Neural progenitor cell (in vitro differentiated cells): Measurements from ENCODE around the gene C1orf50. TPM values are rescaled to one million over a fixed set of nuclear protein-coding genes. Genes with fewer than 3 reads are reported as not detected.
A peak's percentile ranks its signal among the peaks of the same experiment; 100 is the strongest.
"Not testable (repeated sequence)": the region's sequence is repeated elsewhere in the genome, so short reads cannot be mapped to it uniquely, and the experiment has no call there.

Source experiments
- DNase-seq: peaks from one replicate; pipeline ENCODE4 v3.0.0-alpha.2; 2016; ENCODE audit warnings: low spot score
- H2AFZ ChIP-seq: fragments of 200-600 bp; sonication (generic); replicated peaks from 2 replicates; pipeline ENCODE4 v1.6.1; 2016; ENCODE audit warnings: antibody characterized with exemption
- H3F3A ChIP-seq: fragments of 200-600 bp; sonication (generic); 2 replicates; pipeline ENCODE4 v1.6.1; 2016; ENCODE audit warnings: antibody characterized with exemption, low read depth
- H3K27ac ChIP-seq: fragments of 200-600 bp; sonication (generic); 2 replicates; pipeline ENCODE4 v1.5.1; 2016; ENCODE audit warnings: mild to moderate bottlenecking
- H3K27me3 ChIP-seq: fragments of 200-600 bp; sonication (generic); 2 replicates; pipeline ENCODE4 v1.6.1; 2016; ENCODE audit warnings: mild to moderate bottlenecking, moderate library complexity
- H3K36me3 ChIP-seq: fragments of 200-600 bp; sonication (generic); 2 replicates; pipeline ENCODE4 v1.5.1; 2016
- H3K4me1 ChIP-seq: fragments of 200-600 bp; sonication (generic); 2 replicates; pipeline ENCODE4 v1.6.1; 2016; ENCODE audit warnings: mixed run types
- H3K4me2 ChIP-seq: fragments of 200-600 bp; sonication (generic); 2 replicates; pipeline ENCODE4 v1.6.1; 2016
- H3K4me3 ChIP-seq: fragments of 200-600 bp; sonication (generic); 2 replicates; pipeline ENCODE4 v1.5.1; 2016
- H3K79me2 ChIP-seq: fragments of 200-600 bp; sonication (generic); 2 replicates; pipeline ENCODE4 v1.6.1; 2016; ENCODE audit warnings: low read depth
- H3K9ac ChIP-seq: fragments of 200-600 bp; sonication (generic); 2 replicates; pipeline ENCODE4 v1.6.1; 2016
- H3K9me3 ChIP-seq: fragments of 200-600 bp; sonication (generic); 2 replicates; pipeline ENCODE4 v1.5.1; 2016; ENCODE audit warnings: low read depth
- H4K20me1 ChIP-seq: fragments of 200-600 bp; sonication (generic); 2 replicates; pipeline ENCODE4 v1.6.1; 2016; ENCODE audit warnings: low read depth
- H3K27ac Mint-ChIP-seq: 3 replicates; pipeline ENCODE4 v1.8.0; 2021; ENCODE audit warnings: mixed read lengths
- H3K27me3 Mint-ChIP-seq: 2 replicates; pipeline ENCODE4 v1.8.0; 2022; ENCODE audit warnings: low read depth, mild to moderate bottlenecking, inconsistent platforms, moderate library complexity, mixed read lengths; ENCODE audit not compliant: insufficient read depth
- H3K36me3 Mint-ChIP-seq: 3 replicates; pipeline ENCODE4 v1.8.0; 2021; ENCODE audit warnings: mixed read lengths
- H3K4me1 Mint-ChIP-seq: 3 replicates; pipeline ENCODE4 v1.8.0; 2021; ENCODE audit warnings: mixed read lengths
- H3K4me3 Mint-ChIP-seq: 3 replicates; pipeline ENCODE4 v1.8.0; 2021; ENCODE audit warnings: mild to moderate bottlenecking, moderate library complexity, mixed read lengths
- H3K9me3 Mint-ChIP-seq: 3 replicates; pipeline ENCODE4 v1.8.0; 2020; ENCODE audit warnings: mixed read lengths
- CTCF ChIP-seq: fragments of 200-600 bp; sonication (generic); IDR thresholded peaks from 2 replicates; pipeline ENCODE4 v1.5.1; 2017; ENCODE audit warnings: antibody characterized with exemption, mild to moderate bottlenecking
- EZH2 ChIP-seq: fragments of 200-600 bp; sonication (generic); IDR thresholded peaks from 2 replicates; pipeline ENCODE4 v1.6.1; 2017; ENCODE audit warnings: antibody characterized with exemption, mild to moderate bottlenecking, moderate library complexity
- EZH2phosphoT487 ChIP-seq: fragments of 200-600 bp; sonication (generic); IDR thresholded peaks from 2 replicates; pipeline ENCODE4 v1.6.1; 2017; ENCODE audit warnings: antibody characterized with exemption
- total RNA-seq: library from RNA; depleted of rRNA; stranded (reverse); fragments of >200 nt; gene quantifications from 2 replicates; pipeline ENCODE4 v1.2.3, GENCODE V29; 2015; ENCODE audit warnings: low replicate concordance

Gene C1orf50
- total RNA-seq, 1 donor from 2014 or later, result 19.0 TPM

DNA sequence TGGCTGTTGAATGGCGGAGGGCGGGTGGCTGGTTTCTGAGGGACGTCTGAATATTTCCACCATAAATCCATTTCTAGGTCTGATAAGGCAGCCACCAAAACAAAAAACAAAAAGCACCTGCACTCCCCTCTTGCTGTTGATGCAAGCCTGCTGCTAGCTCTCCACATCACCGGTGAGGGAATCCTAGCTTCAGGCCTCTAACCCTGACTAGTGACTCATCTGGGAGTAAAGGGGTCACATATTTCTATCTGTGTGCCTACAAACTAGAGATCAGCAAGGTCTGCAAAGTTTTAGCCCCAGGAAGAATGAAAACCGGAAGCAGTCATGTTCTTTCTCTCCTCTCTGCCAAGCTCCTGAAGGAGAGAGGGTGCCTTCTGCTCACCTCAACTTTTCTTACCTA lies 39.5 kb downstream of the C1orf50 start:
- Histone ChIP-seq H2AFZ (no peak overlapping the region), H3K4me2 (no peak overlapping the region), H3K4me1 (no peaks in the 10 kb centered on the region), H3K79me2 (no peaks in the 10 kb centered on the region), H3K4me3 (no peak overlapping the region), H3K36me3 (peaks cover 3% of the 10 kb centered on the region), H3K27ac (no peak overlapping the region), H4K20me1 (no peaks in the 10 kb centered on the region), H3F3A (no peaks in the 10 kb centered on the region), H3K9me3 (no peaks in the 10 kb centered on the region), H3K27me3 (no peaks in the 10 kb centered on the region), H3K9ac (no peak overlapping the region)
- Mint-ChIP-seq H3K4me1 (peaks cover 2% of the 10 kb centered on the region), H3K27ac (no peak overlapping the region), H3K27me3 (peaks cover 3% of the 10 kb centered on the region), H3K36me3 (peaks cover 33% of the 10 kb centered on the region), H3K9me3 (peaks cover 3% of the 10 kb centered on the region), H3K4me3 (no peak overlapping the region)
- DNase-seq, result no peak
- TF ChIP-seq EZH2 (no peak), CTCF (no peak), EZH2phosphoT487 (no peak)

GRCh38 chr1:42807056-42807668 lies 40.1 kb downstream of the C1orf50 start:
- H3K4me1 ChIP-seq, result no peaks in the 10 kb centered on the region
- peaks cover 3% of the 10 kb centered on the region for H3K36me3 ChIP-seq
- H3K4me3 Mint-ChIP-seq, result no peak overlapping the region
- peaks cover 3% of the 10 kb centered on the region for H3K4me1 Mint-ChIP-seq
- H2AFZ ChIP-seq, result no peak overlapping the region
- no peaks in the 10 kb centered on the region for H4K20me1 ChIP-seq
- peaks cover 3% of the 10 kb centered on the region for H3K27me3 Mint-ChIP-seq
- peaks cover 34% of the 10 kb centered on the region for H3K36me3 Mint-ChIP-seq
- H3K9me3 Mint-ChIP-seq, result peaks cover 3% of the 10 kb centered on the region
- no peaks in the 10 kb centered on the region for H3K79me2 ChIP-seq
- no peak for TF ChIP-seq EZH2phosphoT487
- no peak for TF ChIP-seq CTCF
- TF ChIP-seq EZH2, result no peak
- no peak overlapping the region for H3K4me2 ChIP-seq
- H3K9ac ChIP-seq, result no peak overlapping the region
- no peak for DNase-seq
- no peak overlapping the region for H3K27ac Mint-ChIP-seq
- H3K27ac ChIP-seq, result no peak overlapping the region
- H3K27me3 ChIP-seq, result no peaks in the 10 kb centered on the region
- no peaks in the 10 kb centered on the region for H3K9me3 ChIP-seq
- H3F3A ChIP-seq, result no peaks in the 10 kb centered on the region
- no peak overlapping the region for H3K4me3 ChIP-seq

DNA sequence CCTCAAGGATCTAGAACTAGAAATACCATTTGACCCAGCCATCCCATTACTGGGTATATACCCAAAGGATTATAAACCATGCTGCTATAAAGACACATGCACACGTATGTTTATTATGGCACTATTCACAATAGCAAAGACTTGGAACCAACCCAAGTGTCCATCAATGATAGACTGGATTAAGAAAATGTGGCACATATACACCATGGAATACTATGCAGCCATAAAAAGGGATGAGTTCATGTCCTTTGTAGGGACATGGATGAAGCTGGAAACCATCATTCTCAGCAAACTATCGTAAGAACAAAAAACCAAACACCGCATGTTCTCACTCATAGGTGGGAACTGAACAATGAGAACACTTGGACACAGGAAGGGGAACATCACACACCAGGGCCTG lies 47.8 kb downstream of the C1orf50 start:
- H3K9ac ChIP-seq, H3K27me3 Mint-ChIP-seq, H3K27ac Mint-ChIP-seq, DNase-seq, H3K27ac ChIP-seq, H4K20me1 ChIP-seq, H3K27me3 ChIP-seq, H2AFZ ChIP-seq, H3K4me3 ChIP-seq, H3K9me3 ChIP-seq, H3K9me3 Mint-ChIP-seq, H3K79me2 ChIP-seq, H3K4me2 ChIP-seq, H3K36me3 ChIP-seq, H3K4me3 Mint-ChIP-seq: not testable (repeated sequence)
- H3K4me1 Mint-ChIP-seq, result peaks cover 18% of the 10 kb centered on the region
- Histone ChIP-seq H3K4me1 (peaks cover 14% of the 10 kb centered on the region), H3F3A (peaks cover 27% of the 10 kb centered on the region)
- H3K36me3 Mint-ChIP-seq, result peaks cover 13% of the 10 kb centered on the region

DNA sequence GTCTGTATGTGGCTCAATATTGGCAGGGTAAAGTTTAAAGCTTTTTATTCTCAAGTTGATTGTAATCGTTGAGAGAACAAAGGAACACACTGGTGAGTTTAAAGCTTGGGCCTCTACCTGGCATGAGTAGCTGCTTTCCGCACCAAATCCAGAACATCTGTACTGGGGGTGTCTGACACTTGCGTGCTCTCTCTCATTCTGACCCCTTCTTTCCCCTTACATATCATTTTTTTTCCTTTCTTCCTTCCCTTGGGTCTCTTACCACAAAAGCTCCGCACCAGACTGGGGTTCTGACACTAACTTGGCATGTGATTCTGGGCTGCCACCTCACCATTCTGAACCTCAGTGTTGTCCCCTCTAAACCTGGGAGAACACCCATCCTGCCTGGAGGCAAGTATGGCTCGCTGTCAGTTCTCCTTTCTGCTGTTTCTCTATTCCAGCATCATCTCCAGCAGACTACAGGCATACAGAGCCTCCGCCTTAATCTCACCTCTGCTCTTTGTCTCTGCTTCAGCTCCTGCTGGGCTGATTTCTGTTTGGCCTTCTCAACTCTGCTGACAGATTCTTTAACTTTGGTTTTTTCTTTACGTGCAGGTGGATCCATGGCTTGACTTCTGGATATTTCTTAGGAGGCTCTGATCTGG lies 49.0 kb downstream of the C1orf50 start:
- Mint-ChIP-seq H3K9me3 (no peaks in the 10 kb centered on the region), H3K36me3 (peaks cover 9% of the 10 kb centered on the region), H3K27me3 (peaks cover 2% of the 10 kb centered on the region), H3K4me3 (peak overlapping the region; percentile 85), H3K4me1 (peaks cover 22% of the 10 kb centered on the region), H3K27ac (peak overlapping the region; percentile 21)
- Histone ChIP-seq H3K9ac (no peak overlapping the region), H2AFZ (no peak overlapping the region), H4K20me1 (no peaks in the 10 kb centered on the region), H3K4me1 (peaks cover 22% of the 10 kb centered on the region), H3K36me3 (no peaks in the 10 kb centered on the region), H3K4me2 (peak overlapping the region; percentile 79), H3K27me3 (no peaks in the 10 kb centered on the region), H3K4me3 (peak overlapping the region; percentile 70), H3F3A (peaks cover 30% of the 10 kb centered on the region), H3K27ac (peak overlapping the region; percentile 99), H3K9me3 (no peaks in the 10 kb centered on the region), H3K79me2 (peaks cover 9% of the 10 kb centered on the region)
- no peak for TF ChIP-seq EZH2phosphoT487
- TF ChIP-seq EZH2, result no peak
- no peak for TF ChIP-seq CTCF
- DNase-seq, result peak; percentile 67
